GM13977 (cell line): ENCODE data around the gene GCKR.
A peak's percentile ranks its signal among the peaks of the same experiment; 100 is the strongest.

Source experiments
- DNase-seq: peaks from one replicate; pipeline ENCODE4 v3.0.0; 2012; ENCODE audit warnings: low spot score
- in situ Hi-C: fragments of 300-500 bp; cut with MboI; formaldehyde crosslinking; loops from one replicate; pipeline ENCODE4 v1.12.0; 2022; ENCODE audit warnings: low sequenced_read_pairs, low pct_unique_long_range_greater_than_20kb, mixed read lengths, inconsistent platforms; ENCODE audit not compliant: unreplicated experiment
- TF ChIP-seq, protein P1 (sequence below): IDR thresholded peaks from 2 replicates; pipeline ENCODE4 v1.5.1; 2012; ENCODE audit warnings: mild to moderate bottlenecking, control low read depth; ENCODE audit not compliant: insufficient read depth; ENCODE audit errors: extremely low read depth, missing control alignments

The GCKR gene

DNA sequence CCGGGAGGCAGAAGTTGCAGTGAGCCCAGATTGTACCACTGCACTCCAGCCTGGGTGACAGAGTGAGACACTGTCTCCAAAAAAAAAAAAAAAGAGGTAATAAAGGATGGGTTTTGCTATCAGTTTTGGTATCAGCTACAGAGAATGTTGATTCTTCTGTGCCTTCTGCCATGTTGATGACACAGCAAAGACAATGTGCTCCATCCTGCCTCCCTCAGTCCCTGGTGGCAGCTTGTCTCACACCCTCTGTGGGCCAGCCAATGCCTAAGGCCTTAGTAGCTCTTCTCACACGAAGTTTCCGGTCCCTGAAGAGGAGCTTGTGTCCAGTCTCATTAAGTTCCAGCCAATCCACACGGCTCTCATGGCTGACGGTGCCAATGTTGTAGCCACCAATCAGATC lies 24.7 kb upstream of the GCKR start:
- TF ChIP-seq, protein P1, sequence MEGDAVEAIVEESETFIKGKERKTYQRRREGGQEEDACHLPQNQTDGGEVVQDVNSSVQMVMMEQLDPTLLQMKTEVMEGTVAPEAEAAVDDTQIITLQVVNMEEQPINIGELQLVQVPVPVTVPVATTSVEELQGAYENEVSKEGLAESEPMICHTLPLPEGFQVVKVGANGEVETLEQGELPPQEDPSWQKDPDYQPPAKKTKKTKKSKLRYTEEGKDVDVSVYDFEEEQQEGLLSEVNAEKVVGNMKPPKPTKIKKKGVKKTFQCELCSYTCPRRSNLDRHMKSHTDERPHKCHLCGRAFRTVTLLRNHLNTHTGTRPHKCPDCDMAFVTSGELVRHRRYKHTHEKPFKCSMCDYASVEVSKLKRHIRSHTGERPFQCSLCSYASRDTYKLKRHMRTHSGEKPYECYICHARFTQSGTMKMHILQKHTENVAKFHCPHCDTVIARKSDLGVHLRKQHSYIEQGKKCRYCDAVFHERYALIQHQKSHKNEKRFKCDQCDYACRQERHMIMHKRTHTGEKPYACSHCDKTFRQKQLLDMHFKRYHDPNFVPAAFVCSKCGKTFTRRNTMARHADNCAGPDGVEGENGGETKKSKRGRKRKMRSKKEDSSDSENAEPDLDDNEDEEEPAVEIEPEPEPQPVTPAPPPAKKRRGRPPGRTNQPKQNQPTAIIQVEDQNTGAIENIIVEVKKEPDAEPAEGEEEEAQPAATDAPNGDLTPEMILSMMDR, result no peak
- in situ Hi-C loops, result no loop called here
- no peak for DNase-seq

DNA sequence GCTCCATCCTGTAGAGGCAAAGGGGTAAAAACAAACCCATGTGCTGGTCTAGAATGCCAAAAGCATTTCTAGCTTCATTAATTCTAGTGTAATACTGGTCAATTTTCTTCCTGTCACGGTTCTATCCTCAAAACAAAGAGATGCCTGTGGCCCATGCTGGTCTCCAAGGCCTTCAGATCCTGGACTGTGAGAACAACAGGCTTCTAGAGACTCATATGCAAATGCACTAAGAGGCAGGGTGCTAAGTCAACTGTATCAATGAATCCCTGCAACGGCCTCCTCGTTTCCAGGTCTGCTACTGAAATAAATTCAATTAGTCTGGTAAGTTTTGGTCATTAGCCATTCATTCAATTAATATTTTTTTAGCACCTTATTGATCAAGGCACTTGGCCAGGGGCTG lies 11.1 kb upstream of the GCKR start:
- no peak for DNase-seq
- in situ Hi-C loops, result no loop called here
- TF ChIP-seq, protein P1, result no peak

DNA sequence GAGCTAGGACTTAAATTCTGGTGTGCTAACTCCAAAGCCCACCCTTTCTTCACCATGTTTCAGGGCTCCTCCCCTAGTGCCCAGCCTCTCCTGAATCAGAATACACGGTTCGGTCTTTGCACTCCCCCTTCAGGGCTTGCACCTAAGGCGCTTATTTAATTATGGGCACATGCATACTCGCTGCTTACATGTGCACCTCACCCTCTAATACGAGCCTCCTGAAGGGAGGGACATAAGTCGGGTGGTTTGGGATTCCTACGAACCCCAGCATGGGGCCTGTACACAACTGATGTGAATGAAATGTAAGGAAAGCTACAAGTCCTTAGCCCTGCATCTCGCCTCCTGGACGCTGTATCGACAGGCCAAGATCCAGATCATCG lies 7.5 kb upstream of the GCKR start:
- DNase-seq, result no peak
- TF ChIP-seq, protein P1, result peak; percentile 1
- in situ Hi-C loops, result no loop called here

DNA sequence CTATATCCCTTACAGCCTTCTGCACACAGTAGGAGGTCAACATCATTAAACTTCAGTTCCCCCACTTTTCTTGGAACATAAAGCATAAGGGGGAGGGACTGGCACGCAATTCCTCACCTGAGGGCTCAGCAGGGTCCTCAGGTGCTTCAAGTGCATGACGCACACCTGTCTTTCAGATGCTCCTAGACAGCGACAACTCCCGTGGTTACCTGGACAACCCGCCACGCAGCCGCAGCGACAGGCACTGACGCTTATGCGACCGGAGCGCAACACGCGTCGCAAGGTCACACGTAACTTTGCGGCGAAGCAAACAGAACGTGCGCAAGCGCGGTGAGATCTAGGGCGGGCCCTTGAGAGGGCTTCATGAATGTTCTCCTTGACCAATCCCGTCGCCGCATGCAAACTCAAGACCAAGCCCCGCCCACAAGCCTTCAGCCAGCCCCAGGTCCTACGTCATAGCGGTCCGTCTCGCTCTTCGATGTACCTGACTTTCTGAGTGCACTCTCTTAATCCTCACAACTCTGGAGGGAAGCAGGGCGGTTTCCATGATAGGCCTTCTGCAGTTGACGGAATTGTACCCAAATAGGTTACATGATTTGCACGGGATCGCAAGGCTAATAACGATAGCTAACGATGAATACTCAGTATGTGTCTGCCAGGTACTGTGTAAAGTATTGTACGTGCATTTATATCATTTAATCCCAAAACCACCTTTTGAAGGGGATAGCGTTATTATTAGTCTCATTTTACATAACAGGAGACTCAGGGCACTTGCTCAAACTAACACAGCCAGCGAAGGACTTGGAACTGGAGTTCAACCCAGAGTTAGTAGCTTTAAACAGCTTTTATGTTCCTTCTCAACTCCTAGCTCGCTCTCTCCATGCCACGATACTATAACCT lies 6.9 kb upstream of the GCKR start, which contains the start of gene IFT172:
Gene IFT172 (minus strand): TSS at position 246 of the 900 bp plus-strand sequence. CDS start 90 bp downstream, at position 156.
- TF ChIP-seq, protein P1, result no peak
- in situ Hi-C loops, result no loop called here
- DNase-seq, result peak; percentile 96

DNA sequence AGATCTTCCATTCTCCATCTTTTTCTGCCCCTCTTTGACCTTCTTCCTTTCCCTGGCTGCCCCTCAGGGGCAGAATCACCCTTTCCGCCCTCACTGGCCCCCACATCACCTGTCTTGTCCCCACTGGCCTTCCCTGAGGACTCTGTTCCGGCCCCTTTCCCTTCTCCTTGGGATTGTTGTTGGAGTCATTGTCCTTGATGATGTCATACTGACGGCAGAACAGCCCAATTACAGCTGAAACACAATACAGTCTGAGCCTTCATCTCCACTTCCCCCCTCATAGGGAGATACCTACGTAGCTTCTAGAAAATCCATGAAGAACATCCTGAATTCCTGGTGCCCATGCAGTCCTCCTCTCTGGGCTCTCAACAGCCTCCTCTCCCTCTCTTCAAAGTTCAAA lies 4.1 kb upstream of the GCKR start:
- TF ChIP-seq, protein P1, result no peak
- in situ Hi-C loops, result no loop called here

DNA sequence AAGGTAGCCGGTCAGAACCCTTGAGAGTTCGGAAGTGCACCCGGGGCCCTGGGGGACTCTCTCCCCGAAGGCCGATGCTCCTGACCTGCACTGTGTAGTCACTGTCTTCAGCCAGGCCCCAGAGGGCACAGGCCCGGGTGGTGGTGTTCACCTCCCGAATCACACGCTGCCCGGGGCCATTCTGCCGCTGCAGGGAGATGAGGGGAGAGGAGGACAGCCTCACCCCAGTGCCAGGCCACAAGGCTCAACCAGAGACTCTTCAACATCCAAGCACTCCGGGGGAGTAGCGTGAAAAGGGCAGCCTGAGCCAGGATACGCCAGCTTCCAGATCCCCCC lies 2.7 kb upstream of the GCKR start:
- TF ChIP-seq, protein P1, result no peak
- in situ Hi-C loops, result no loop called here
- DNase-seq, result no peak

More for the DNA sequence above, 4.1 kb upstream of the GCKR start:
- no peak for DNase-seq
